WTC11 (cell line): ENCODE results near the gene WDR91. TPM values are rescaled to one million over a fixed set of nuclear protein-coding genes. Genes with fewer than 3 reads are reported as not detected.

Experiments used
- ATAC-seq: fragments of 200-7000 bp; cut with Tn5 transposase; 2 replicates; pipeline ENCODE4 v1.10.0; 2021; ENCODE audit warnings: mild to moderate bottlenecking, moderate library complexity
- CTCF ChIA-PET: fragments of 300-600 bp; sonication (Branson Sonifier 250); formaldehyde crosslinking; loops from one replicate; lab custom pipeline; 2021; ENCODE audit warnings: antibody characterized with exemption; lab: Charles Lee
- POLR2A ChIA-PET: fragments of 350-600 bp; sonication (Branson Sonifier 250); formaldehyde crosslinking; loops from one replicate; lab custom pipeline; 2021; ENCODE audit warnings: antibody characterized with exemption; lab: Charles Lee
- DNase-seq: peaks from one replicate; pipeline ENCODE4 v3.0.0; 2021; ENCODE audit warnings: low spot score
- H3K27ac Mint-ChIP-seq: 2 replicates; pipeline ENCODE4 v1.8.0; 2021; ENCODE audit warnings: mixed read lengths
- H3K27me3 Mint-ChIP-seq: 2 replicates; pipeline ENCODE4 v1.8.0; 2021; ENCODE audit warnings: low read depth, mild to moderate bottlenecking, moderate library complexity, mixed read lengths
- H3K36me3 Mint-ChIP-seq: 2 replicates; pipeline ENCODE4 v1.8.0; 2021; ENCODE audit warnings: mixed read lengths
- H3K4me1 Mint-ChIP-seq: 2 replicates; pipeline ENCODE4 v1.8.0; 2022; ENCODE audit warnings: mixed read lengths
- H3K4me3 Mint-ChIP-seq: 2 replicates; pipeline ENCODE4 v1.8.0; 2021; ENCODE audit warnings: mild to moderate bottlenecking, moderate library complexity, mixed read lengths
- H3K9me3 Mint-ChIP-seq: 2 replicates; pipeline ENCODE4 v1.8.0; 2021; ENCODE audit warnings: mixed read lengths
- AR ChIP-seq: fragments of 250-450 bp; sonication (Bioruptor Pico); IDR thresholded peaks from 2 replicates; pipeline ENCODE4 v1.9.0; 2021; ENCODE audit warnings: mild to moderate bottlenecking
- ATF1 ChIP-seq: sonication (generic); formaldehyde crosslinking; IDR thresholded peaks from 2 replicates; pipeline ENCODE4 v1.8.1; 2023; ENCODE audit warnings: mild to moderate bottlenecking, moderate library complexity, missing genetic modification reagents
- CREB1 ChIP-seq: sonication (generic); formaldehyde crosslinking; IDR thresholded peaks from 2 replicates; pipeline ENCODE4 v1.8.0; 2023; ENCODE audit warnings: mild to moderate bottlenecking, missing genetic modification reagents
- E2F1 ChIP-seq: sonication (generic); formaldehyde crosslinking; IDR thresholded peaks from 2 replicates; pipeline ENCODE4 v1.8.0; 2022; ENCODE audit warnings: mild to moderate bottlenecking, missing genetic modification reagents
- E2F5 ChIP-seq: sonication (generic); formaldehyde crosslinking; IDR thresholded peaks from 2 replicates; pipeline ENCODE4 v1.8.1; 2022; ENCODE audit warnings: mild to moderate bottlenecking, moderate library complexity, missing genetic modification reagents
- ETV6 ChIP-seq: sonication (generic); formaldehyde crosslinking; IDR thresholded peaks from 2 replicates; pipeline ENCODE4 v1.8.1; 2022; ENCODE audit warnings: mild to moderate bottlenecking, missing genetic modification reagents
- GRHL2 ChIP-seq: fragments of 250-450 bp; sonication (Bioruptor Pico); IDR thresholded peaks from 2 replicates; pipeline ENCODE4 v1.8.0; 2022; ENCODE audit warnings: mild to moderate bottlenecking, moderate library complexity; ENCODE audit not compliant: insufficient replicate concordance, severe bottlenecking
- MXD4 ChIP-seq: fragments of 250-450 bp; sonication (Bioruptor Pico); IDR thresholded peaks from 2 replicates; pipeline ENCODE4 v1.8.0; 2021; ENCODE audit warnings: mild to moderate bottlenecking, moderate library complexity, borderline replicate concordance
- NFATC4 ChIP-seq: fragments of 250-450 bp; sonication (Bioruptor Pico); IDR thresholded peaks from 2 replicates; pipeline ENCODE4 v1.9.0; 2021; ENCODE audit warnings: mild to moderate bottlenecking
- NFE2L1 ChIP-seq: sonication (generic); formaldehyde crosslinking; IDR thresholded peaks from 2 replicates; pipeline ENCODE4 v1.8.1; 2023; ENCODE audit warnings: missing genetic modification reagents
- PREB ChIP-seq: sonication (generic); formaldehyde crosslinking; IDR thresholded peaks from 2 replicates; pipeline ENCODE4 v1.8.1; 2022; ENCODE audit warnings: mild to moderate bottlenecking, missing genetic modification reagents, moderate library complexity, borderline replicate concordance
- TP53 ChIP-seq: sonication (generic); formaldehyde crosslinking; IDR thresholded peaks from 2 replicates; pipeline ENCODE4 v1.8.1; 2023; ENCODE audit warnings: mild to moderate bottlenecking, missing genetic modification reagents
- ZMAT4 ChIP-seq: fragments of 250-450 bp; sonication (Bioruptor Pico); IDR thresholded peaks from 2 replicates; pipeline ENCODE4 v1.9.0; 2021; ENCODE audit warnings: mild to moderate bottlenecking
- ZNF121 ChIP-seq: sonication (generic); formaldehyde crosslinking; IDR thresholded peaks from 2 replicates; pipeline ENCODE4 v1.8.0; 2023; ENCODE audit warnings: missing genetic modification reagents
- ZNF263 ChIP-seq: sonication (generic); formaldehyde crosslinking; IDR thresholded peaks from 2 replicates; pipeline ENCODE4 v1.8.1; 2022; ENCODE audit warnings: low read depth, mild to moderate bottlenecking, moderate library complexity, missing genetic modification reagents
- ZNF396 ChIP-seq: fragments of 250-450 bp; sonication (Bioruptor Pico); IDR thresholded peaks from 2 replicates; pipeline ENCODE4 v1.8.0; 2021; ENCODE audit warnings: mild to moderate bottlenecking, moderate library complexity, borderline replicate concordance
- total RNA-seq: library from RNA; stranded (reverse); gene quantifications from 3 replicates; pipeline ENCODE4 v1.2.3, GENCODE V29; 2021
- TF ChIP-seq, protein P1 (sequence below): sonication (generic); formaldehyde crosslinking; IDR thresholded peaks from 2 replicates; pipeline ENCODE4 v1.8.1; 2023; ENCODE audit warnings: mild to moderate bottlenecking, missing genetic modification reagents
- TF ChIP-seq, protein P2 (sequence below): sonication (generic); formaldehyde crosslinking; IDR thresholded peaks from 2 replicates; pipeline ENCODE4 v1.8.1; 2022; ENCODE audit warnings: low read depth, mild to moderate bottlenecking, moderate library complexity, missing genetic modification reagents, borderline replicate concordance
- TF ChIP-seq, protein P3 (sequence below): sonication (generic); formaldehyde crosslinking; IDR thresholded peaks from 2 replicates; pipeline ENCODE4 v1.8.0; 2022; ENCODE audit warnings: mild to moderate bottlenecking, missing genetic modification reagents
- TF ChIP-seq, protein P4 (sequence below): sonication (generic); formaldehyde crosslinking; IDR thresholded peaks from 2 replicates; pipeline ENCODE4 v1.8.1; 2023; ENCODE audit warnings: mild to moderate bottlenecking, moderate library complexity, missing genetic modification reagents

The WDR91 gene
- total RNA-seq, 1 experiment from 2014 or later, result 12.0 TPM

DNA sequence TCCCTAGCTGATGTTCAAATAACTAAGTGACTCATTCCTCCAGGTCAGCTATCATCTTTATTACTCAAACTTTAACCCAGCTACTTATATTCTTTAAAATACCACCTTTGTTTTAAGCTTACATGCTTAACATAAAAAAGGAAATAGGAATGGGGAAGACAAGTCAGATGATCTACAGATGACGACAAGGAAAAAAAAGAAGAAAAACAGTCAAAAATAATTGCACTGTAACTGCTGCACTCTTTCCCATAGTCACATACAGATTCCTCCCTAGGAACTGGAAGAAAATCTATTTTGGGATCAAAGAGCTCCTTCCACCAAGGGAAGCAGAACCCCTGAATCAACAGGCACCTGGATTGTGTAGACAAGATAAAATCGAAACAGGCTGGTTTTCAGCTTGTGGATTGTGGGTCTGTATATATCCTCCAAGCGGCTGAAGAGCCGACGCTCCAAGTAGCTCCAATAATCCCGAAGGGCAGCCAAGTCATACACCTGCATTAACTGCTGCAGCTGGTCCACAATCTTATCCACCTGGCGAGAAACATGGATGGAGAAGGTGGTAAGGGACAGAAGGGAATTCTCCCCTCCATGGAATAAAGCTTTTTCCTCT lies 2.0 kb downstream of the WDR91 start:
- Mint-ChIP-seq H3K27ac (no peak overlapping the region), H3K27me3 (peaks cover 15% of the 10 kb centered on the region), H3K4me1 (peaks cover 20% of the 10 kb centered on the region), H3K4me3 (no peak overlapping the region), H3K36me3 (peaks cover 2% of the 10 kb centered on the region; the same call in 1 of the 2 replicates), H3K9me3 (no peaks in the 10 kb centered on the region)
- CTCF ChIA-PET, result interaction anchor here (2.5 kb wide), 1 partner anchor 23 kb away, joined by 7 read pairs; no protein-coding TSS in a partner anchor
- TF ChIP-seq E2F1 (CRISPR knock-in tag) (no peak), CREB1 (no peak), GRHL2 (CRISPR knock-in tag) (no peak)
- POLR2A ChIA-PET, result interaction anchor here (0.6 kb wide), 1 partner anchor 214 kb away, joined by 3 read pairs; no protein-coding TSS in a partner anchor
- ATAC-seq (no peak), DNase-seq (no peak)

GRCh38 chr7:135208102-135208793 lies 3.1 kb downstream of the WDR91 start:
- DNase-seq (no peak), ATAC-seq (no peak)
- Mint-ChIP-seq H3K4me1 (peaks cover 14% of the 10 kb centered on the region), H3K4me3 (no peak overlapping the region), H3K9me3 (no peaks in the 10 kb centered on the region), H3K27me3 (peaks cover 15% of the 10 kb centered on the region), H3K36me3 (peaks cover 6% of the 10 kb centered on the region; the same call in 1 of the 2 replicates), H3K27ac (no peak overlapping the region)
- POLR2A ChIA-PET, result no interaction called here
- CTCF ChIA-PET, result interaction anchor here (0.9 kb wide), 1 partner anchor 66 kb away, joined by 4 read pairs; no protein-coding TSS in a partner anchor
- TF ChIP-seq ZNF396 (CRISPR knock-in tag) (no peak), ZMAT4 (CRISPR knock-in tag) (no peak), PREB (no peak), NFATC4 (CRISPR knock-in tag) (no peak), AR (CRISPR knock-in tag) (no peak), ZNF121 (CRISPR knock-in tag) (no peak), ATF1 (CRISPR knock-in tag) (no peak), E2F5 (CRISPR knock-in tag) (no peak), TP53 (no peak), ZNF263 (CRISPR knock-in tag) (no peak), MXD4 (no peak), NFE2L1 (CRISPR knock-in tag) (no peak), ETV6 (no peak)
- TF ChIP-seq, protein P1, sequence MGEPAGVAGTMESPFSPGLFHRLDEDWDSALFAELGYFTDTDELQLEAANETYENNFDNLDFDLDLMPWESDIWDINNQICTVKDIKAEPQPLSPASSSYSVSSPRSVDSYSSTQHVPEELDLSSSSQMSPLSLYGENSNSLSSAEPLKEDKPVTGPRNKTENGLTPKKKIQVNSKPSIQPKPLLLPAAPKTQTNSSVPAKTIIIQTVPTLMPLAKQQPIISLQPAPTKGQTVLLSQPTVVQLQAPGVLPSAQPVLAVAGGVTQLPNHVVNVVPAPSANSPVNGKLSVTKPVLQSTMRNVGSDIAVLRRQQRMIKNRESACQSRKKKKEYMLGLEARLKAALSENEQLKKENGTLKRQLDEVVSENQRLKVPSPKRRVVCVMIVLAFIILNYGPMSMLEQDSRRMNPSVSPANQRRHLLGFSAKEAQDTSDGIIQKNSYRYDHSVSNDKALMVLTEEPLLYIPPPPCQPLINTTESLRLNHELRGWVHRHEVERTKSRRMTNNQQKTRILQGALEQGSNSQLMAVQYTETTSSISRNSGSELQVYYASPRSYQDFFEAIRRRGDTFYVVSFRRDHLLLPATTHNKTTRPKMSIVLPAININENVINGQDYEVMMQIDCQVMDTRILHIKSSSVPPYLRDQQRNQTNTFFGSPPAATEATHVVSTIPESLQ (CRISPR knock-in tag), result no peak
- TF ChIP-seq, protein P2, sequence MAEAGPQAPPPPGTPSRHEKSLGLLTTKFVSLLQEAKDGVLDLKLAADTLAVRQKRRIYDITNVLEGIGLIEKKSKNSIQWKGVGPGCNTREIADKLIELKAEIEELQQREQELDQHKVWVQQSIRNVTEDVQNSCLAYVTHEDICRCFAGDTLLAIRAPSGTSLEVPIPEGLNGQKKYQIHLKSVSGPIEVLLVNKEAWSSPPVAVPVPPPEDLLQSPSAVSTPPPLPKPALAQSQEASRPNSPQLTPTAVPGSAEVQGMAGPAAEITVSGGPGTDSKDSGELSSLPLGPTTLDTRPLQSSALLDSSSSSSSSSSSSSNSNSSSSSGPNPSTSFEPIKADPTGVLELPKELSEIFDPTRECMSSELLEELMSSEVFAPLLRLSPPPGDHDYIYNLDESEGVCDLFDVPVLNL (CRISPR knock-in tag), result no peak
- TF ChIP-seq, protein P3, sequence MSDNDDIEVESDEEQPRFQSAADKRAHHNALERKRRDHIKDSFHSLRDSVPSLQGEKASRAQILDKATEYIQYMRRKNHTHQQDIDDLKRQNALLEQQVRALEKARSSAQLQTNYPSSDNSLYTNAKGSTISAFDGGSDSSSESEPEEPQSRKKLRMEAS (CRISPR knock-in tag), result no peak
- TF ChIP-seq, protein P4, sequence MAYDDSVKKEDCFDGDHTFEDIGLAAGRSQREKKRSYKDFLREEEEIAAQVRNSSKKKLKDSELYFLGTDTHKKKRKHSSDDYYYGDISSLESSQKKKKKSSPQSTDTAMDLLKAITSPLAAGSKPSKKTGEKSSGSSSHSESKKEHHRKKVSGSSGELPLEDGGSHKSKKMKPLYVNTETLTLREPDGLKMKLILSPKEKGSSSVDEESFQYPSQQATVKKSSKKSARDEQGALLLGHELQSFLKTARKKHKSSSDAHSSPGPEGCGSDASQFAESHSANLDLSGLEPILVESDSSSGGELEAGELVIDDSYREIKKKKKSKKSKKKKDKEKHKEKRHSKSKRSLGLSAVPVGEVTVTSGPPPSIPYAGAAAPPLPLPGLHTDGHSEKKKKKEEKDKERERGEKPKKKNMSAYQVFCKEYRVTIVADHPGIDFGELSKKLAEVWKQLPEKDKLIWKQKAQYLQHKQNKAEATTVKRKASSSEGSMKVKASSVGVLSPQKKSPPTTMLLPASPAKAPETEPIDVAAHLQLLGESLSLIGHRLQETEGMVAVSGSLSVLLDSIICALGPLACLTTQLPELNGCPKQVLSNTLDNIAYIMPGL, result no peak
